HG03108 (cell line): ENCODE measurements around the gene CNN2.

Source experiments
- ATAC-seq: cut with Tn5 transposase; IDR thresholded peaks from one replicate; pipeline ENCODE4 v1.9.1; 2021; ENCODE audit warnings: moderate library complexity; ENCODE audit not compliant: unreplicated experiment

CNN2 gene

DNA sequence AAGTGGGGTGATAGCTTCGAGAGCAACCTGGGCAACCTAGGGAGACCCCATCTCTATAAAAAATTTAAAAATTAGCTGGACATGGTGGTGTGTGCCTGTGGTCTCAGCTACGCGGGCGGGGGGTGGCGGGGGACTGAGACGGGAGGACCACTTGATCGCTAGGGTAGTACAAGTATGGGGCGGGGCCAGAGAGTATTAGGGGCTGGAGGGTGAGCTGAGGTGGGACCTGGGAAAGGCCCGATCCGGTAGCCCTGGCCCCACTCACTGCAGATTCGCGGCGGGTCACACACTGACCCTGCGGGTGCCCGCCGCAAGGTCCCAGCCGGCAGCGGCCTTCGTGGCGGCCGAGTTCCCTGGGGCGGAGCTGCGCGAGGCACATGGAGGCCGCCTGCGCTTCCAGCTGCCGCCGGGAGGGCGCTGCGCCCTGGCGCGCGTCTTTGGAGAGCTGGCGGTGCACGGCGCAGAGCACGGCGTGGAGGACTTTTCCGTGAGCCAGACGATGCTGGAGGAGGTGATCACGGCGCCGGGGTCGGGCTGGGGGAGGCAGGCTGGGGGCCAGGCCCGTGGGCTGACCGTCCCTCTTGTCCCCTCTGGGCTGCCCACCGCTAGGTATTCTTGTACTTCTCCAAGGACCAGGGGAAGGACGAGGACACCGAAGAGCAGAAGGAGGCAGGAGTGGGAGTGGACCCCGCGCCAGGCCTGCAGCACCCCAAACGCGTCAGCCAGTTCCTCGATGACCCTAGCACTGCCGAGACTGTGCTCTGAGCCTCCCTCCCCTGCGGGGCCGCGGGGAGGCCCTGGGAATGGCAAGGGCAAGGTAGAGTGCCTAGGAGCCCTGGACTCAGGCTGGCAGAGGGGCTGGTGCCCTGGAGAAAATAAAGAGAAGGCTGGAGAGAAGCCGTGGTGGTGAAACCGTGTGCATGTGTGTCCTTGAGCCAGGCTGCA is 38.5 kb downstream of the CNN2 start:
- no peak for ATAC-seq

DNA sequence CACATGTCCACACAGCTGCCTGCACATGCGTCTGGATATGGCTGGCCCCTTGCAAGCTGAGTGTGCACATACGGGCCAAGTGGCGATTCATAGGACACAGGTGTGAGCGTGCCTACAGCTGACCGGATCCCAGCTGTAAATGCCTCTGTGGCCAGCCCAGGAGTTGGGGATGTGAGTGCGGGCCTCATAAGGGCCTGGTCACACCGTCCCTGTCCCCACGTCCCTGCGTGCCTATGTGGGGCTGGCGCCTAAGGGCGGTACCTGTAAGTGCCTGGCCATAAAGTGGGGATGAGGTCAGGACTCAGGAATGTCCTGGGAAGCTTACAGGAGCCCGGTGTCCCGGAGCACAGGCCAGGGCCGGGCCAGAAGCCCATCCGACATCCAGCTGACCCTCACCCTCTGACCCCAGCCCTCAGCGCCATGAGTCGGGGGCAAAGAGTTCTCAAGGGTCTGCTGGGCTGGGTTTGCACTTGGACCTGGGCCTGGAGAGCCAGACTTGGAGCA is 39.2 kb downstream of the CNN2 start:
- no peak for ATAC-seq

DNA sequence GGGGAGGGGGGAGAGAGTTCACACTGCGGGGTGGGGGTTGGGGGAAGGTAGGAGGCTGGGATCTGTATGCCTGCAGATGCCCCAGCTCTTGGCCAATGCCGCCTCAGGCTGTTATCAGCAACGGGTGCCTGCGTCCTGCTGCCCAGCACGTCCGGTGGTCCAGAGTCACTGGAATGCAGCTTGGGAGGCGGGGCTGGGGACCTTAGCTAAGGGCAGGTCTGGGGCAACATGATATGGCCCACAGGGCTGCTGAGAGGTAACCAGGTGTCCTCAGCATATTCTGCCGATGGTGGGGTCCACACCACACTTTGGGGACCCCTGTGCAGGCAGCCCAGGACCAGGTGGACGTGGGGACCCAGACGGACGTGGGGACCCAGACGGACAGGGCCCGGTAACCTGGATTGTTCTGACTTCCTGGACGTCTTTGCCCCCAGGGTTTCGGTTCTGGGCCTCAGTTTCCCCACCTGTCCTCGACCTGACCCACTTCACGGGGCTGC is 39.9 kb downstream of the CNN2 start:
- ATAC-seq: no peak

DNA sequence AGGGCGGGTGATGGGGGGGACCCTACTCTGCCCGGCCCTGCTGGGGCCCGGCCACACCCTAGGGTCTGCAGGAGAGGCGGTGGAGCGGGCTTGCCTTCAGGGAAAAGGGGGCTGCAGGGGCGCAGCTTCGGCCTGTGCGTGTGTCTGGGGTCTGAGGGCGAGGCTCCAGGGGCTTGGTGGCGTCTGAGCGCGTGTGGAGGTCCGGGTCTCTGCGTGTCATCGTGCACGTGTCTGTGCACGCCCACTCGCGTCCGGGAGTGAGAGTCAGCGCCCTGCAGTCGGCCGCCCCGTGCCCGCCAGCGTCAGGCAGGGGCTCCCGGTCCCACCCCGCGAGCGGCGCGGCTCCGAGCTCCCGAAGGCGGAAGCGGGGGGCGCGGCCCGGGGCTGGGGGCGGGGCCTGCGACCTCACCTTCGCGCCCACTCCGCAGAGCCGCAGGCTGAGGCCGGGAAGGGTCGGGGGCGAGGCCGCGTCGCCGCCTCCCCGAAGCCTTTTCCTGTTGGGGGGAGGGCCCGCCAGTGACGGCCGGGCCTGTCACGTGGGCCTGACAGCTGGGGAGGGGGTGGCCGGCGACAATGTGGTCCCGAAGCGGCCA is 40.4 kb downstream of the CNN2 start, which contains the start of gene ARHGAP45:
Gene ARHGAP45, plus strand, starts transcription at position 420 of the 593 bp plus-strand sequence. CDS start 239 bp downstream, outside the sequence.
- ATAC-seq: peak; percentile 35

DNA sequence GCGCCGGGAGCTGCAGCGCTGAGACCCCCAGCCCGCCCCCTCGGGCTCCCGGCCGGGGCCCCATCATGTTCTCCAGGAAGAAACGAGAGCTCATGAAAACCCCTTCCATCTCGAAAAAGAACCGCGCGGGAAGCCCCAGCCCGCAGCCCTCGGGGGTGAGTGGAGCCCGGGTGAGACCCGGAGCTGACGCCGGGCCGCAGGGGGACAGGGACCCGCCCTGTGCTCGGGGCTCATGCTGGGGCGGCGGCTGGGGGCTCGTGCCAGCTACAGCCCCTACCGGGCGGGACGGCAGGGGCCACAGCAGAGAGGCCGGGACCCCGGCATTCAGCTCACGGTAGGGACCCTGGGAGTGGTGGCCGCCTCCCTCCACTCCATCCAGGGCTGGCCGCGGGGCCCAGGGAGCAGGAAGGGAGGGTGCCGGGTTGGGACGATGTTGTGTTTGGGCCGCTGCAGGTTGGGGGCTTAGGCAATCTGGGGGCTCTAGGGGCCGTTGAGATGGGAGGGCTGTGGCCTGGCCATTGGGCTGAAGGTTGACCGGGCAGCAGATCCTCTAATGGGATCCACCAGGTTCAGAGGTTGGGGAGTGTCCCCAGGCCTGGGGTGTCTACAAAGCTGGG is 41.0 kb downstream of the CNN2 start:
- peak; percentile 9 for ATAC-seq

DNA sequence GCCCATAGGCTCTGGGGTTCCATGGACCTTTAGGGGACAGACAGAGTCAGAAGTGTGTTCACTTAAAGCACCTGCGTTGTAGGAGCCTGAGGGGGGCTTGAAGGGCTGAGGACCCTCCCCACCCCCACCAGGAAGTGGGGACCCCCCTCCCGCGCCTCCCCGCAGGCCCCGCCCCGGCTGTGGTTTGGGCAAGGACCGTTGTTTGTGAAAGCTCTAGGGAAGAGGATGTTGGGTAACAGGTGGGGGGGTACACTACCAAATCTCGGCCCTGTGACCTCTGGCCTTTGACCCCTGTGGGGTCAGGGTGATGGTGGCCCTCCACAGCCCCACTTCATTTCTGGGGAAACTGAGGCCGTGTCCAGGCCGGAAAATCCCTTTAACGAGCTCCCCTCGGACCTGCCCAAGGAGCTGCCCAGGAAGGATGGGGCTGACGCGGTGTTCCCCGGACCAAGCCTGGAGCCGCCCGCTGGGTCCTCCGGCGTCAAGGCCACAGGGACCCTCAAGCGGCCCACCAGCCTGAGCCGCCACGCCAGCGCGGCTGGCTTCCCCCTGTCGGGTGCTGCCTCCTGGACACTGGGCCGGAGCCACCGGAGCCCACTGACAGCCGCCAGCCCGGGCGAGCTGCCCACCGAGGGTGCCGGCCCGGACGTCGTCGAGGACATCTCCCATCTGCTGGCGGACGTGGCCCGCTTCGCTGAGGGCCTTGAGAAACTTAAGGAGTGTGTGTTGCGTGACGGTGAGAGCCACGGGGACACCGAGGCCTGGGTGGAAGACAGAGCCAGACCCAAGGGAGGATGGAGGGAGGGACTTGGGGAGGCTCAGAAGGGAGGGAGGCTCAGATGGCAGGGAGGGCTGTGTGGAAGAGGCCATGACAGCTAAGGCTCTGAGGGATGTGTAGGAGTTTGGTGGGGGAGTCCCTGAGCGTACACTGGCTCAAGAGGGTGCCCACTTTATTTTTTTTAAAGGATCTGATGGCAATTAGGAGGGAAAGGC is 41.9 kb downstream of the CNN2 start:
- no peak for ATAC-seq

DNA sequence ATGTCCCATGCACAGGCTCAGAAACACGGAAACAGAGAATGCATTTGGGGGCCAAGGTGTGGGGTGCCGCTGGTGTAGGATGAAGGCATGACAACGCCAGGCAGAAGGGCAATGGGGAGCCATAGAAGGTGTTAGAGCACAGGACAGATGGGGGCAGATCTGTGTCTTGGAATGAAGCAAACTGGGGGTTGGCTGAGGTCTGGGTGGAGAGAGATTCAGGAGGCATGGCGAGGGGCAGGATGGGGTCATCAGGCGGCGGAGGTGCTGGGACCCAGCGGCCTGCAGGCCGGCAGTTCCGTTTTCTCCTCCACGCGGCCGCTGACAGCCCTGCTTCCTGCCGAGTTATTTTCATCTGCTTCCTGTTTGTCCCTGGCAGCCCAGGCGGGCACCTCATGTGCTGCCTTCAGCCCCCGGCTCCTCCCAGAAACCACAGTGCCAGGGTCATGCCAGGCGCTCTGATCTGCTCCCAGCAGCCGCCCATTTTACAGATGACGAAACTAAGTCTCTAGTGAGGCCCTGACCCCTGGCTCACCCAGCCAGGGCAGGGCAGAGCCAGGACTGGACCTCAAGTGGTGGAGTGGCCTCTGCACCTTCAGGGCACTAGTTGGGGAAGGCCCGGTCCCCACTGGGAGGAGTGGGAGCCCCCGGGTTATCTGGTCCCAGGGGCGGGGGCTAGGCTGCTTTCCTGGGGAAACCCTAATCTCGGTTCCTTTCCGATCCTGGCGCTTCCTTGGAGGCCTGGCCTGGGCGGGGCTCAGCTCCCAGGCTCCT is 42.8 kb downstream of the CNN2 start:
- ATAC-seq: no peak

DNA sequence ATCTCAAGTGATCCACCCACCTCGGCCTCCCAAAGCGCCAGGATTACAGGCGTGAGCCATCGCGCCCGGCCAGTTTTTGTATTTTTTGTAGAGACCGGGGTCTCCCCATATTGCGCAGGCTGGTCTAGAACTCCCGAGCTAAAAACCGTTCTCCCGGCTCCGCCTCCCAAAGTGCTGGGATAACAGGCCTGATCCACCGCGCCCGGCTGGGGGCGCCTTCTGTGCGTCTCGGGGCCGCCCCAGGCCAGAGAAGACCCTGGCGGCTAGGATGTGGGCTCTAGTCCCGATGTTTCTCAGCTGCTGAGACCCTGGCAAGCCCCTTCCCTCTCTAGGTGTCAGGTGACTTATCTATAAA is 44.1 kb downstream of the CNN2 start:
- no peak for ATAC-seq

DNA sequence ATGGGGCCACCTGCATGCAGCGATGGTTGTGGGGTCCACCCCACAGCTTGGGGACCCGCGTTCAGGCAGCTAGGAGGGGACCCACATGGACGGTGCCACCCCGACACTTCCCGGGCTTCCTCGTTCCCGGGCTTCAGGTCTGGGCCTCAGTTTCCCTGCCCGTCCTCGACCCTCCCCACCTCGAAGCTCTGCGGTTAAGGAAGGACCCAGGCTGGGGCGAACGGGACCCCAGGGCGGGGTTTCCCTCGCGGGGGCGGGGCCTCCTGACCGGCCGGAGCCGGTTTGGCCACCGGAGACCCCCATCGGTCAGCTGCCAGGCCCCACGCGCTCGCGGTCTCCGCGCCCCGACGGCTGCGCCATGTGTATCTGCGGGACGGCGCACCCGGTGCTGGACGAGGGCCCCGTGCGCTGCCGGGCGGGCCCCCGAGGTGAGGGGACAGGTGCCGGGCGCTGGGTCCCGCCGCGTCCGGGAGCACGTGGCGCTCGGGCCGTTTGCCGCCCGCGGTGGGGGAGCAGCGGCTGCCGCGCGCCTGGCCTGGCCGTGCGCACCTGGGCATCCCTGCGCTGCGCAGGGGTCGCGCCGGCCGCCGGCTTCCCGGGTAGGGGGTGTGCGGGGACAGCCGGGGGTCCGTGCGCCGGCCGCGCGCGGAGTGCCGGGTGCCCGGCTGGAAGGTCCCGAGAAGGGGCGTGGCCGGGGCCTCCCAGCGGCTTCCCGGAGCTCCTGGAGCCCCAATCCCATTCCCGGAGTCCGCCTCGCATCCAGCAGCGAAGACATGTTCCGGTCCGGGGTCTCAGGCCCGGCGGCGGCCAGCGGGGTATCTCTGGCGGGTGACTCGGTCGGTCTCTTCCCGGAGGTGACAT is 44.8 kb downstream of the CNN2 start:
- no peak for ATAC-seq

DNA sequence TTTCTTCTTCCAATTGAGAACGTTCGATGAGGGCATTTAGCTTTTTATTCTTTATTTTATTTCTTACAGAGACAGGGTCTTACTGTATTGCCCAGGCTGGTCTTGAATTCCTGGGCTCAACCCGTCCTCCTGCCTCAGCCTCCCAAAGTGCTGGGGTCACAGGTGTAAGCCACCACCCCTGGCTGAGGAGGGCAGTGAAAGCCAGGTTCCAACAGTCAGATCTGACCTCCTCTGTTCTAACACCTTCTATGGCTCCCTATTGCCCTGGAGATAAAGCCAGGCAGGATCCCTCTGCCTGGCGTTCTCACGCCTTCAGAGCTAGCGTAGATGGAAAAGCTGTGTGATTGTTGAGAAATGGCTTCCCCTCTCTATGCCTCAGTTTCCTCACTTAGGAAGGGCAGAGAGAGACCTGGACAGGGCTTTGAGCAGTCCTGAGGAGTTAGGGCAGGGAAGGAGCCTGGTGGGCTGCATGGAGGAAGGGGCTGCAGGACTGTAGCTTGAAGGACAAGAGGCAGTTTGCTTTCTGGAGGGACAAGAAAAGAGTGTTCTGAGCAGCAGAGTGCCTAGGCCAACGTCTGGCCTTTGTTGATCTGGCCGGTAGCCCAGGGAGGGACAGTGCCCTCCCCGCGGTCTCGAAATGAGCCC is 46.1 kb downstream of the CNN2 start:
- ATAC-seq: no peak

DNA sequence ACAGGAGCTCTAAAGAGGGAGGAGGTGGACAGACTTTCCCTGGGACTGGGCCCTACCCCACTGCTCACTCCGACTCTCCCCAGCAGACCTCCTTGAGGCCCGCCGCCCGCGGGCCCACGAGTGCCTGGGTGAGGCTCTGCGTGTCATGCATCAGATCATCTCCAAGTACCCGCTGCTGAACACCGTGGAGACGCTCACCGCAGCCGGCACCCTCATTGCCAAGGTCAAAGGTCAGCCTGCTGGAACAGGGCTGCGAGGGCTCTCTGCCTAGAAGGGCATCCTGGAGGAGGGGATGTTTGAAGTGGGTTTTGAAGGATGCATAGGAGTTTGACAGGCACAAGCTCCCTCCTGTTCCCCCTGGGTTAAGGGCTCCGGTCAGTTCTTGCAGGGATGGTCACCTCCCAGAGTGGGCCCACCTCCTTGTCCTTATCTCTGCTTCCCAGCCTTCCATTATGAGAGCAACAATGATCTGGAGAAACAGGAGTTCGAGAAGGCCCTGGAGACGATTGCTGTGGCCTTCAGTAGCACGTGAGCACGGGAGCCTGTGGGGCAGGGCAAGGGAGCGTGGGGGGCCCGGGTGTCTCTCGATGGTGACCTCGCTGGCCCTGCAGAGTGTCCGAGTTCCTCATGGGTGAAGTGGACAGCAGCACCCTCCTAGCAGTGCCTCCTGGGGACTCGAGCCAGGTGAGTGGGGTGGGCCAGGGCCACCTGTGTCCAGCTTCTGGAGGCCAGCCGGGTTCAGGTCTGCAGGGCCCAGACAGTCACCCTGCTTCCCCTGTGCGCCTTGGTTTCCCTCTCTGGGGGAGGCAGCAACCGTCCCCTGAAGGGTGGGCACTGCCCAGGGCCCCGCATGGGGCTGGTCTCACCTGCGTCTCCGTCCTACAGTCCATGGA is 46.9 kb downstream of the CNN2 start:
- ATAC-seq: no peak

DNA sequence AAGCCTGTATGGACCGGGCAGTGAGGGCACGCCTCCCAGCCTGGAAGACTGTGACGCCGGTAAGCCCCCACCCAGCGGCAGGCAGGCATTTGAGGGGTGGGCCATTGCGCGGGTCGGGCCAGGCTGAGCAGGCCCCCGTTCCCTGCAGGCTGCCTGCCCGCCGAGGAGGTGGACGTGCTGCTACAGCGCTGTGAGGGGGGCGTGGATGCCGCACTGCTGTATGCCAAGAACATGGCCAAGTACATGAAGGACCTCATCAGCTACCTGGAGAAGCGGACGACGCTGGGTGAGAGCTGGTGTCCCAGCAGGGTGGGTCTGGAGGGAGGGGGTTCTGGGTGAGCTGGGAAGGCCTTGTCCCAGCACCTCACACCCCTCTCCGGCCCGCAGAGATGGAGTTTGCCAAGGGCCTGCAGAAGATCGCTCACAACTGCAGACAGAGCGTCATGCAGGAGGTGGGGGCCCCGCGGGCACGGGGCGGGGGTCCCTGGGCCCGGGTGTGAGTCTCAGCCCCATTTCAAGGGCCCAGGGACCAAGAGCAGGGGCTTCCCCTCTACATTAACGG is 47.6 kb downstream of the CNN2 start:
- no peak for ATAC-seq

DNA sequence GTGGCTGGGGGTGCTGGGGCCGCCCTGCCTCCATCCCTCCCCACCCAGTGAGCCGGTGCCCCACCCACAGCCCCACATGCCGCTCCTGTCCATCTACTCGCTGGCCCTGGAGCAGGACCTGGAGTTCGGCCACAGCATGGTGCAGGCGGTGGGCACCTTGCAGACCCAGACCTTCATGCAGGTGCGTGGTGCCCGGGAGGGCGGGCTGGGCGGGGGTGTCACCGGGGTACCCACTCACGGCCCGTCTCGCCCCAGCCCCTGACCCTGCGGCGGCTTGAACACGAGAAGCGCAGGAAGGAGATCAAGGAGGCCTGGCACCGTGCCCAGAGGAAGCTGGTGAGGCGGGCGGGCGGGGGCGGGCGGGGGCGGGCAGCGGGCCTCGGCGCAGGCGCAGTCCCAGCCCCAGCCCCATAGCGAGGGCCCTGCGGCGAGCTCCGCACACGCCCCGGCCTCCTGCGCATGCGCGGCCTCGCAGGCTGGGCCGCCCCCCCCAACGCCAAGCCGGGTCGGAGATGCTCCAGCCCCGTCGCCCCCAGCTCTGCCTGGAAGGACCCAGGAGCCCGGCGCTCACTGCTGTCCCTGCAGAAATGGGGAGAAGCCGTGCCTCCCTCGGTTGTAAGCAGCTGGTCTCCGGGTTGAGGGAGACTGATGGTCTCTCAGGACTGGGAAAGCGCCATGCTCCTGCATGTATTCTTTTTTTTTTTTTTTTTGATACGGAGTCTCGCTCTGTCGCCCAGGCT is 48.3 kb downstream of the CNN2 start:
- peak; percentile 38 for ATAC-seq

DNA sequence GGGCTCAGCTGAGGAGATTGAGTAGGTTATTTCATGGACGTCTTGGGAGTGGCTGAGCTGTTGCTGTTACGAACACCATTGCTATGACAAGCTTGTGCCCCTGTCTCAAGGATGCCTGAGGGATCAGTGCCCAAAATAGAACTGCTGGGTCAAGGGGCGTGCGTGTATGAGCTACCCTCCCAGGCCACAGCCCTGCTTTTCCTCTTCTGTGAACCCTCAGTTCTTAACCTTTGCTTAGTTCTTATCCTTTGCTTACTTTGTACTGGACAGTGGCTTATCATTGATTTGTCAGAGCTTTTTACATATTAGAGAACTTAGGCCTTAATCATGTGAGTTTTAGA is 49.6 kb downstream of the CNN2 start:
- ATAC-seq: no peak

DNA sequence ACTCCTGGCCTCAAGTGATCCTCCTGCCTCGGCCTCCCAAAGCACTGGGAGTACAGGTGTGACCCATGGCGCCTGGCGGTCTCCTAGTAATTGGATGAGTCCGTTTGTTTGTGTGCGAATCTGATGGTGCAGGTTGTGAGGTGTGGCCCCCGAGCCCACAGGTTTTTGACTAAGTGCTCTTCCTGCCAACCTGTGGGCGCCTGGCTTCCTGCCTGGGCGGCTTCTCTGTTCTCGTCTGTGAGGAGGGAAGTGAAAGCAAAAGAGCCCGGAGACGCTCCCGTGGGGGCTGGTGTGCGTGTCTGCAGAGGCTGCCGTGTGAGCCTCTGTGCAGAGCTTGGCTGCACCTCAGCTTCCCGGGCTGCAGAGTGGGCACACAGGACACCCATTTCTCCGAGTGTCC is 50.5 kb downstream of the CNN2 start:
- peak; percentile 65 for ATAC-seq

DNA sequence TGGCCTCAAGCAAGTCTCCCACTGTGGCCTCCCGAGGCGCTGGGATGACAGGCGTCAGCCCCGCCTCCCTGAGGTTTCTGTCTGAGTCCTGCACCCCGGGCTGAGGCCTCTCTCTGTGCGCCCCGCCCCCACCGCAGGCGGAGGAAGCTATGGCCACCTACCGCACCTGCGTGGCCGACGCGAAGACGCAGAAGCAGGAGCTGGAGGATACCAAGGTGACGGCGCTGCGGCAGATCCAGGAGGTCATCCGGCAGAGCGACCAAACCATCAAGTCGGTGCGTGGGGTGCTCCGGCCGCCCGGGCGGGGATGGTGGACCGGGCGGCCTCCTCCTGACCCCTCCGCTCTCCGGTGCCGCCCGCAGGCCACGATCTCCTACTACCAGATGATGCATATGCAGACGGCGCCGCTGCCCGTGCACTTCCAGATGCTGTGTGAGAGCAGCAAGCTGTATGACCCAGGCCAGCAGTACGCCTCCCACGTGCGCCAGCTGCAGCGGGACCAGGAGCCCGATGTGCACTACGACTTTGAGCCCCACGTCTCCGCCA is 53.2 kb downstream of the CNN2 start:
- ATAC-seq: no peak
